H1 (cell line): ENCODE measurements around the gene PPP4R4. TPM values are rescaled to one million over a fixed set of nuclear protein-coding genes. Genes with fewer than 3 reads are reported as not detected.

ENCODE experiments used
- ASH2L ChIP-seq: fragments of 200-600, 300-600 bp; sonication (generic); IDR thresholded peaks from one replicate; pipeline ENCODE4 v1.7.1; 2017; ENCODE audit warnings: low read length
- CBX8 ChIP-seq: fragments of 300-800, 300-1000 bp; sonication (generic); IDR thresholded peaks from 2 replicates; pipeline ENCODE4 v1.7.1; 2016; ENCODE audit warnings: low read depth, low read length, borderline replicate concordance
- CEBPB ChIP-seq: IDR thresholded peaks from 2 replicates; pipeline ENCODE4 v1.6.1; 2012; ENCODE audit warnings: low read depth, low read length
- CHD2 ChIP-seq: IDR thresholded peaks from 2 replicates; pipeline ENCODE4 v1.6.1; 2012; ENCODE audit warnings: low read length, improper control_type of control experiment
- CREB1 ChIP-seq: IDR thresholded peaks from 2 replicates; pipeline ENCODE4 v1.6.1; 2012; ENCODE audit warnings: inconsistent platforms
- EGR1 ChIP-seq: IDR thresholded peaks from 2 replicates; pipeline ENCODE4 v1.6.1; 2011; ENCODE audit warnings: low read depth, low read length, borderline replicate concordance
- GABPA ChIP-seq: IDR thresholded peaks from 2 replicates; pipeline ENCODE4 v1.6.1; 2011; ENCODE audit warnings: mild to moderate bottlenecking, low read length, moderate library complexity, borderline replicate concordance; ENCODE audit not compliant: insufficient read depth
- GTF2F1 ChIP-seq: IDR thresholded peaks from 2 replicates; pipeline ENCODE4 v1.6.1; 2012; ENCODE audit warnings: low read depth, low read length, improper control_type of control experiment, borderline replicate concordance
- HDAC6 ChIP-seq: IDR thresholded peaks from one replicate; pipeline ENCODE4 v1.7.1; 2012; ENCODE audit warnings: low read depth, mild to moderate bottlenecking, inconsistent platforms, low read length, moderate library complexity
- KDM5A ChIP-seq: fragments of 200-600 bp; IDR thresholded peaks from 2 replicates; pipeline ENCODE4 v1.7.1; 2012; ENCODE audit warnings: mild to moderate bottlenecking, low read length, inconsistent platforms, mixed read lengths
- POU5F1 ChIP-seq: IDR thresholded peaks from 2 replicates; pipeline ENCODE4 v1.6.1; 2011; ENCODE audit warnings: low read depth, mild to moderate bottlenecking, low read length, moderate library complexity
- SIX5 ChIP-seq: IDR thresholded peaks from 2 replicates; pipeline ENCODE4 v1.6.1; 2011; ENCODE audit warnings: mild to moderate bottlenecking, low read depth, low read length
- SP1 ChIP-seq: IDR thresholded peaks from 2 replicates; pipeline ENCODE4 v1.6.1; 2011; ENCODE audit warnings: low read depth, low read length
- SP2 ChIP-seq: IDR thresholded peaks from 2 replicates; pipeline ENCODE4 v1.6.1; 2012; ENCODE audit warnings: mild to moderate bottlenecking, low read length, inconsistent platforms
- TAF1 ChIP-seq: IDR thresholded peaks from 2 replicates; pipeline ENCODE4 v1.6.1; 2011; ENCODE audit warnings: mild to moderate bottlenecking, low read depth, low read length
- YY1 ChIP-seq: IDR thresholded peaks from 2 replicates; pipeline ENCODE4 v1.6.1; 2011; ENCODE audit warnings: low read depth, mild to moderate bottlenecking, low read length
- polyA plus RNA-seq, 7 experiments: library from polyadenylated mRNA; depleted of rRNA in 3 of 7; stranded (reverse) in 5 of 7; unstranded in 2 of 7; fragments of >200 nt in 5 of 7; fragments of 200-250 nt in 2 of 7; gene quantifications; 1 replicate in 5 of 7; 2 replicates in 1 of 7; 4 replicates in 1 of 7; pipeline versions ENCODE4 v1.2.1 to v1.2.3, GENCODE V29; 2011 to 2013; ENCODE audit warnings: missing spikeins in 2 of 7, mixed read lengths in 2 of 7
- total RNA-seq: library from RNA; stranded (reverse); fragmentation: NEBNext Ultra II Directional; extraction: Animal tissue kit (Norgen Biotek cat#: 25700); gene quantifications from 2 replicates; pipeline ENCODE4 v1.2.1, GENCODE V29; 2021
- TF ChIP-seq, protein P1 (sequence below): IDR thresholded peaks from 2 replicates; pipeline ENCODE4 v1.6.1; 2012; ENCODE audit warnings: low read length, inconsistent platforms
- TF ChIP-seq, protein P2 (sequence below): IDR thresholded peaks from 2 replicates; pipeline ENCODE4 v1.6.1; 2012; ENCODE audit warnings: inconsistent platforms
- TF ChIP-seq, protein P3 (sequence below): IDR thresholded peaks from 2 replicates; pipeline ENCODE4 v1.6.1; 2012; ENCODE audit warnings: inconsistent platforms
- TF ChIP-seq, protein P4 (sequence below), 3 experiments: IDR thresholded peaks; 1 replicate in 2 of 3; 2 replicates in 1 of 3; pipeline versions ENCODE4 v1.5.1 to v1.6.1; 2011; ENCODE audit warnings: low read length in 3 of 3, mild to moderate bottlenecking in 3 of 3, inconsistent platforms in 2 of 3, low read depth in 1 of 3, moderate library complexity in 1 of 3; ENCODE audit not compliant: insufficient read depth in 1 of 3; ENCODE audit errors: control extremely low read depth in 1 of 3

The PPP4R4 gene
- total and polyA plus RNA-seq, 2 of the 8 experiments (the other 6 are each of a cell fraction or from before 2014, with no cell fraction given): 3.3 to 9.6 TPM

DNA sequence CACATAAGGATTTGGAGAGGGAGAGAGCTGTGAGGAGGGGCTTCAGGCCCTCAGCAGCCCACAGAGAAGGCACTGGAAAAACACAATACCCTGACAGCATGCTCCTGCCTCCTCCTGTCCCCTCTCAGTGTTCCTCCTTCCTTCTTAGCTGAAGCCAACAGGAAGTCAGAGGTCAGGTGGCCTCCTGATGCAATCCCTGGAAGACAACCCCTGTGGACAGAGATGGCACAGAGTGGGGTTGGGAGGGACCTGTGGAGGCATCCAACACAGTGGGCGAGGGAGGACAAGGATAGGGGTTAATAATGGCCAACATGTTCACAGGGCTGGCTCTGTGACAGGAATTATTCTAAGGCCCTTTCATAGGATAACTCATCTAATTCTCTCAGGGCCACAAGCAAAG lies 29.4 kb upstream of the PPP4R4 start (continued):
- TF ChIP-seq EGR1 (no peak), ASH2L (no peak), KDM5A (no peak), SP1 (no peak), SIX5 (no peak), GTF2F1 (no peak), HDAC6 (no peak), GABPA (no peak), CBX8 (no peak), SP2 (no peak), CHD2 (no peak), YY1 (no peak), TAF1 (no peak), CEBPB (peak; percentile 74), POU5F1 (no peak), CREB1 (no peak)
- TF ChIP-seq, protein P1, sequence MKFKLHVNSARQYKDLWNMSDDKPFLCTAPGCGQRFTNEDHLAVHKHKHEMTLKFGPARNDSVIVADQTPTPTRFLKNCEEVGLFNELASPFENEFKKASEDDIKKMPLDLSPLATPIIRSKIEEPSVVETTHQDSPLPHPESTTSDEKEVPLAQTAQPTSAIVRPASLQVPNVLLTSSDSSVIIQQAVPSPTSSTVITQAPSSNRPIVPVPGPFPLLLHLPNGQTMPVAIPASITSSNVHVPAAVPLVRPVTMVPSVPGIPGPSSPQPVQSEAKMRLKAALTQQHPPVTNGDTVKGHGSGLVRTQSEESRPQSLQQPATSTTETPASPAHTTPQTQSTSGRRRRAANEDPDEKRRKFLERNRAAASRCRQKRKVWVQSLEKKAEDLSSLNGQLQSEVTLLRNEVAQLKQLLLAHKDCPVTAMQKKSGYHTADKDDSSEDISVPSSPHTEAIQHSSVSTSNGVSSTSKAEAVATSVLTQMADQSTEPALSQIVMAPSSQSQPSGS: no peak
- TF ChIP-seq, protein P2, sequence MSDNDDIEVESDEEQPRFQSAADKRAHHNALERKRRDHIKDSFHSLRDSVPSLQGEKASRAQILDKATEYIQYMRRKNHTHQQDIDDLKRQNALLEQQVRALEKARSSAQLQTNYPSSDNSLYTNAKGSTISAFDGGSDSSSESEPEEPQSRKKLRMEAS: peak; percentile 79
- TF ChIP-seq, protein P3, sequence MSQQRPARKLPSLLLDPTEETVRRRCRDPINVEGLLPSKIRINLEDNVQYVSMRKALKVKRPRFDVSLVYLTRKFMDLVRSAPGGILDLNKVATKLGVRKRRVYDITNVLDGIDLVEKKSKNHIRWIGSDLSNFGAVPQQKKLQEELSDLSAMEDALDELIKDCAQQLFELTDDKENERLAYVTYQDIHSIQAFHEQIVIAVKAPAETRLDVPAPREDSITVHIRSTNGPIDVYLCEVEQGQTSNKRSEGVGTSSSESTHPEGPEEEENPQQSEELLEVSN: peak; percentile 32; the same call in 1 of the 2 replicates
- TF ChIP-seq, protein P4, sequence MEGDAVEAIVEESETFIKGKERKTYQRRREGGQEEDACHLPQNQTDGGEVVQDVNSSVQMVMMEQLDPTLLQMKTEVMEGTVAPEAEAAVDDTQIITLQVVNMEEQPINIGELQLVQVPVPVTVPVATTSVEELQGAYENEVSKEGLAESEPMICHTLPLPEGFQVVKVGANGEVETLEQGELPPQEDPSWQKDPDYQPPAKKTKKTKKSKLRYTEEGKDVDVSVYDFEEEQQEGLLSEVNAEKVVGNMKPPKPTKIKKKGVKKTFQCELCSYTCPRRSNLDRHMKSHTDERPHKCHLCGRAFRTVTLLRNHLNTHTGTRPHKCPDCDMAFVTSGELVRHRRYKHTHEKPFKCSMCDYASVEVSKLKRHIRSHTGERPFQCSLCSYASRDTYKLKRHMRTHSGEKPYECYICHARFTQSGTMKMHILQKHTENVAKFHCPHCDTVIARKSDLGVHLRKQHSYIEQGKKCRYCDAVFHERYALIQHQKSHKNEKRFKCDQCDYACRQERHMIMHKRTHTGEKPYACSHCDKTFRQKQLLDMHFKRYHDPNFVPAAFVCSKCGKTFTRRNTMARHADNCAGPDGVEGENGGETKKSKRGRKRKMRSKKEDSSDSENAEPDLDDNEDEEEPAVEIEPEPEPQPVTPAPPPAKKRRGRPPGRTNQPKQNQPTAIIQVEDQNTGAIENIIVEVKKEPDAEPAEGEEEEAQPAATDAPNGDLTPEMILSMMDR (IDR thresholded peaks at IDR 0.05; ENCODE audit: control extremely low read depth in 1 of 3, insufficient read depth in 1 of 3, low read depth in 1 of 3, low read length in 3 of 3): no peak
